ENCODE measurements around the gene TMEM132D. TPM values are rescaled to one million over a fixed set of nuclear protein-coding genes. Genes with fewer than 3 reads are reported as not detected.

TMEM132D gene
- total and polyA plus RNA-seq, 2 of the 8 experiments (the other 6 are each of a cell fraction or from before 2014, with no cell fraction given): 3.5 to 10.1 TPM

DNA sequence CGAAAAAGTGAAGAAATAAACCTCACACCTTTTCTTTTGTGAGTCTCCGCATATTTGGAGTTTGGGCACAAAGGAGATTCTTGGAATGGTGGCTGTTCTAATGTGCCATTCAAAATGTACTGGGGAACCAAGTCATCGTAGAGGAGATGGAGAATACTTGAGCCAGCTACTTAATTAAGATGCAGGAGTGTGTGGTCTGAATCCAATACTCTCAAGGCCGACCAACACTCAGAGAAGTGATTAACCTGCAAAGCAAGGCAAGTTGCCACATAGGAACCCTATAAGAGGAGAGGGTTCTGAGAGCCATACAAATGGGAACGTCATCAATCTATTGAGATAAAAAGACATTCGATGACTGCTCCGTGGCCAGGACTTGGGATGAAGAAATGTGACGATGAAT lies 603.8 kb downstream of the TMEM132D start:
- Histone ChIP-seq H3K4me2 (ENCODE audit: insufficient read depth in 1 of 2, low read depth in 2 of 2, low read length in 2 of 2) (no peak overlapping the region), H4K20me1 (replicated peaks in 1 of 2; ENCODE audit: control insufficient read depth in 1 of 2, insufficient read depth in 2 of 2, low read length in 2 of 2) (no peaks in the 10 kb centered on the region), H2BK12ac (ENCODE audit: low read depth, low read length) (no peak overlapping the region), H3K4ac (replicated peaks; ENCODE audit: insufficient read length, low read depth, low read length) (no peak overlapping the region), H3K23me2 (ENCODE audit: low read depth, low read length) (no peaks in the 10 kb centered on the region), H3K9me3 (ENCODE audit: insufficient read depth in 2 of 2, low read depth in 1 of 2, low read length in 1 of 2) (no peaks in the 10 kb centered on the region), H3K27me3 (replicated peaks in 1 of 4; ENCODE audit: control insufficient read depth in 3 of 4, extremely low read depth in 1 of 4, insufficient read depth in 3 of 4, low read length in 3 of 4) (no peaks in the 10 kb centered on the region), H2BK20ac (ENCODE audit: low read length) (no peak overlapping the region), H2BK15ac (ENCODE audit: low read length) (no peak overlapping the region), H3K79me1 (ENCODE audit: low read depth, low read length) (no peaks in the 10 kb centered on the region), H4K5ac (ENCODE audit: insufficient read length, low read depth, low read length) (no peak overlapping the region), H4K91ac (replicated peaks; ENCODE audit: insufficient read length, low read length) (no peak overlapping the region), H3K36me3 (ENCODE audit: control insufficient read depth in 2 of 4, insufficient read depth in 4 of 4, low read length in 3 of 4) (no peaks in the 10 kb centered on the region), H3K4me3 (ENCODE audit: extremely low read depth in 1 of 4, insufficient read depth in 2 of 4, low read depth in 3 of 4, low read length in 4 of 4) (no peak overlapping the region), H4K8ac (ENCODE audit: extremely low read depth, insufficient read depth, low read length) (no peak overlapping the region), H2BK5ac (ENCODE audit: low read depth, low read length) (no peak overlapping the region), H3K9ac (replicated peaks in 1 of 4; ENCODE audit: extremely low read depth in 1 of 4, low read depth in 3 of 4, low read length in 3 of 4) (no peak overlapping the region), H2BK120ac (replicated peaks; ENCODE audit: low read depth, low read length) (no peak overlapping the region), H3K23ac (ENCODE audit: insufficient read length) (no peak overlapping the region), H3K4me1 (replicated peaks in 1 of 4; ENCODE audit: control insufficient read depth in 3 of 4, insufficient read depth in 4 of 4, low read length in 3 of 4) (no peaks in the 10 kb centered on the region), H3K56ac (replicated peaks; ENCODE audit: insufficient read length, low read depth, low read length) (no peak overlapping the region), H3K79me2 (ENCODE audit: control insufficient read depth in 1 of 2, insufficient read depth in 2 of 2, low read length in 2 of 2) (no peaks in the 10 kb centered on the region), H2AK5ac (ENCODE audit: low read depth, low read length) (no peak overlapping the region), H3K18ac (ENCODE audit: extremely low read depth, low read length) (no peak overlapping the region), H2AFZ (ENCODE audit: low read length) (no peak overlapping the region), H3K27ac (ENCODE audit: low read depth, low read length) (no peak overlapping the region), H3K14ac (ENCODE audit: insufficient read length) (no peak overlapping the region)
- WGBS, 2 experiments (ENCODE audit: extremely low coverage in 1 of 2, insufficient coverage in 1 of 2, insufficient read length in 1 of 2, insufficient replicate concordance in 2 of 2, low coverage in 1 of 2, low lambda C conversion rate in 2 of 2, missing lambda C conversion rate in 1 of 2): 95% methylated on average over 8 of the region's 8 CpGs; no CpG with 5 or more reads in 1 of the 2 experiments
- no peak for DNase-seq (ENCODE audit: low read depth in 1 of 2, low spot score in 2 of 2)
- TF ChIP-seq GABPA (IDR thresholded peaks at IDR 0.05; ENCODE audit: borderline replicate concordance, insufficient read depth, low read length): no peak
- TF ChIP-seq RXRA (IDR thresholded peaks at IDR 0.05; ENCODE audit: insufficient read depth, low read depth, low read length): no peak
- TF ChIP-seq BRCA1 (IDR thresholded peaks at IDR 0.05; ENCODE audit: low read depth, low read length): no peak
- no peak for TF ChIP-seq TAF7 (optimal IDR thresholded peaks at IDR 0.05; ENCODE audit: borderline replicate concordance, low read depth, low read length)
- TF ChIP-seq, protein P1, sequence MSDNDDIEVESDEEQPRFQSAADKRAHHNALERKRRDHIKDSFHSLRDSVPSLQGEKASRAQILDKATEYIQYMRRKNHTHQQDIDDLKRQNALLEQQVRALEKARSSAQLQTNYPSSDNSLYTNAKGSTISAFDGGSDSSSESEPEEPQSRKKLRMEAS (IDR thresholded peaks at IDR 0.05): no peak
- no peak for TF ChIP-seq SIX5 (IDR thresholded peaks at IDR 0.05; ENCODE audit: low read depth, low read length)
- no peak for TF ChIP-seq ZNF274 (IDR thresholded peaks at IDR 0.05; ENCODE audit: borderline replicate concordance, extremely low read depth, low read length)
- TF ChIP-seq RNF2 (IDR thresholded peaks at IDR 0.05; ENCODE audit: borderline replicate concordance, low read depth, low read length, missing control alignments, poor library complexity, severe bottlenecking): no peak
- TF ChIP-seq TBP (IDR thresholded peaks at IDR 0.05; ENCODE audit: low read depth, low read length): no peak
- TF ChIP-seq SP1 (IDR thresholded peaks at IDR 0.05; ENCODE audit: low read depth, low read length): no peak
- ChIA-PET CTCF (ENCODE audit: partially characterized antibody) (no interaction called here), POLR2A (ENCODE audit: partially characterized antibody) (no interaction called here)
- FAIRE-seq: no peak

Measured in H1 (cell line).